ENCODE results near the gene DNAAF8. TPM values are rescaled to one million over a fixed set of nuclear protein-coding genes. Genes with fewer than 3 reads are reported as not detected.
"Not testable (repeated sequence)": the region's sequence is repeated elsewhere in the genome, so short reads cannot be mapped to it uniquely, and the experiment has no call there.

DNAAF8 gene
- polyA plus RNA-seq, 4 donors = 0.67 to 0.84 TPM; not detected in 2

- not testable (repeated sequence) for H3K27me3 ChIP-seq (ENCODE audit: control insufficient read depth in 3 of 3, insufficient read depth in 3 of 3, low read length in 3 of 3); H3K9me3 ChIP-seq (ENCODE audit: control insufficient read depth in 2 of 2, insufficient read depth in 1 of 2, low read depth in 1 of 2, low read length in 1 of 2); H3K36me3 ChIP-seq (ENCODE audit: control insufficient read depth in 3 of 3, insufficient read depth in 2 of 3, low read depth in 1 of 3, low read length in 3 of 3); H3K27ac ChIP-seq (ENCODE audit: low read depth in 1 of 3, low read length in 2 of 3); FAIRE-seq; DNase-seq; H3K4me3 ChIP-seq (ENCODE audit: low read depth in 1 of 3, low read length in 3 of 3)
- H3K4me1 ChIP-seq (ENCODE audit: control insufficient read depth in 3 of 3, insufficient read depth in 2 of 3, low read depth in 1 of 3, low read length in 2 of 3) = peaks cover 0 to 13% (median 0%) of the 10 kb centered on the region in 3 donors
- WGBS, 3 donors = 89 to 90% (median 89%) methylated on average over 14 of the region's 14 CpGs
Measured at GRCh38 chr16:4784444-4784987, 50.2 kb downstream of the DNAAF8 start.

DNA sequence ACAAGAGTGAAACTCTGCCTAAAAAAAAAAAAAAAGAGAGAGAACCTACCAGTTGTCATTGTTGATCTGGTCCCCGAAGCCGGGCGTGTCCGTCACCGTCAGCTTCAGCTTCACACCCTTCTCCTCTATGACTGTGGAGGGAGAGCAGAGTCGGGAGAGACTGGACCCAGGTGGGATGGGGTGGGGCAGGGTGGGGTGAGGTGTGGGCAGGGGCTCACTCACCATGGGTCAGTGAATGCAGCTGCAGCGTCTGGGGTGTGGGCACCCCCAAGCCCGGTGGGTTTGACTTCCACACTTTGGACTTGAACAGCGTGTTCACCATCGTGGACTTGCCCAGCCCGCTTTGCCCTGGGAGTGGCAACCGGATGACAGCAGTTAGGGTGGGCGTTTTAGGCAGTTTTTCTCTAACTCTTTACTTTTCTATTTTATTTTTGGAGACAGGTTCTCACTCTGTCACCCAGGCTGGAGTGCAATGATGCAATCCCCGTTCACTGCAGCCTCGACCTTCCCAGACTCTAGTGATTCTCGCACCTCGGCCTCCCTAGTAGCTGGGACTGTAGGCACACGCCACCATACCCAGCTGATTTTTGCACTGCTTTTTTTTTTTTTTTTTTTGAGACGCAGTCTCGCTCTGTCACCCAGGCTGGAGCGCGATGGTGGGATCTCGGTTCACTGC lies 51.6 kb downstream of the DNAAF8 start:
- 52 to 78% (median 70%) methylated on average over 21 to 23 of the region's 23 CpGs for WGBS, 3 donors
- Histone ChIP-seq H3K4me3 (ENCODE audit: low read depth in 1 of 3, low read length in 3 of 3) (no peak overlapping the region), H3K36me3 (ENCODE audit: control insufficient read depth in 3 of 3, insufficient read depth in 2 of 3, low read depth in 1 of 3, low read length in 3 of 3) (no peaks in the 10 kb centered on the region), H3K9me3 (ENCODE audit: control insufficient read depth in 2 of 2, insufficient read depth in 1 of 2, low read depth in 1 of 2, low read length in 1 of 2) (no peaks in the 10 kb centered on the region), H3K27ac (ENCODE audit: low read depth in 1 of 3, low read length in 2 of 3) (no peak overlapping the region), H3K27me3 (ENCODE audit: control insufficient read depth in 3 of 3, insufficient read depth in 3 of 3, low read length in 3 of 3) (no peaks in the 10 kb centered on the region), H3K4me1 (ENCODE audit: control insufficient read depth in 3 of 3, insufficient read depth in 2 of 3, low read depth in 1 of 3, low read length in 2 of 3) (peaks cover 0 to 13% (median 0%) of the 10 kb centered on the region in 3 donors)
- FAIRE-seq (no peak), DNase-seq (peak in 1 of 2 donors; percentile 42)

GRCh38 chr16:4787068-4787467 lies 52.7 kb downstream of the DNAAF8 start:
- Histone ChIP-seq H3K9me3 (ENCODE audit: control insufficient read depth in 2 of 2, insufficient read depth in 1 of 2, low read depth in 1 of 2, low read length in 1 of 2) (no peaks in the 10 kb centered on the region), H3K4me1 (ENCODE audit: control insufficient read depth in 3 of 3, insufficient read depth in 2 of 3, low read depth in 1 of 3, low read length in 2 of 3) (peaks cover 0 to 13% (median 0%) of the 10 kb centered on the region in 3 donors), H3K27me3 (ENCODE audit: control insufficient read depth in 3 of 3, insufficient read depth in 3 of 3, low read length in 3 of 3) (no peaks in the 10 kb centered on the region), H3K27ac (ENCODE audit: low read depth in 1 of 3, low read length in 2 of 3) (no peak overlapping the region), H3K36me3 (ENCODE audit: control insufficient read depth in 3 of 3, insufficient read depth in 2 of 3, low read depth in 1 of 3, low read length in 3 of 3) (no peaks in the 10 kb centered on the region), H3K4me3 (ENCODE audit: low read depth in 1 of 3, low read length in 3 of 3) (no peak overlapping the region)
- 89 to 96% (median 95%) methylated on average over 8 of the region's 8 CpGs for WGBS, 3 donors
- DNase-seq (no peak), FAIRE-seq (no peak)

DNA sequence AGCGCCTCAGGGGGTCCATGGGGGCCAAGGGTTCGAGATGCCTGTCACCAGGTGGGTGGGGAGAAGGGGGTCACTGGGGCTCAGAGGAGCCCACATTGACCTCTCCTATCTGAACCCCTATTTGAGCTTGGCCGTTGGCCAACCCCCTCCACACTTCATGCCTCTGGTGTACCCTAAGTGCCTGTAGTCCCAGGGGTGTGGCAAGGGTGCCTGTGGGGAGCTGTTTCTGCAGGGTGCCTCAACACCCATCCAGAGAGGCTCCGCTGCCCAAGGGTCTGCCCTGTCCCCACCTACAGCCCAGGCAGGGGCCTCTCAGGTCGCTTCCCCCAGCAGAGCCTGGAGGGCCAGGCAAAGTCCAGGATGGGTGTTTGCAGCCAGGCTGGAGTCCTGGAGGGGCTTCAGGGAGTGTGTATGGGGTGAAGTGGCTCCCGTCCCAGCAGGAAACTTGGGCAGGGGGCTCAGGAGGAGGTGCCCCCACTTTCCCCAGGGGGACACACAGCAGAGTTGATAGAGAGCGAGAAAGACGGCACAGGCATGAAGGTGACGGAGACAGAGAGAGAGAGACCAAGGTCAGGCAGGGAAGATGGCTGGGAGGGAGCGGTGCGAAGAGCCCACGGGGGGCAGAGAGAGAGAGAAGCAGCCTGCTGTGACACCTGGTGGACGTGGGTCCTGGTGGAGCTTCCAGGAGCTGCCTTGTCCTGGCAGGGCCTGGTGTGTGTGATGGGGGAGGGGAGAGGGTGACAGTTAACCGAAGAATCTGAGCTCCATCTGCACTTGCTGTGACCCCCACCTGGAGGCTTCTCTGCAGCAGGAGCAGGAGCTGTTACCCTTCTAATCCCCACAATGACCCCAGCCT lies 53.5 kb downstream of the DNAAF8 start, which contains the start of gene SEPTIN12:
SEPTIN12 (minus strand) TSS at position 719 of the 856 bp plus-strand sequence; CDS start at position 19, 700 bp downstream.
- no peak for FAIRE-seq
- Histone ChIP-seq H3K4me1 (ENCODE audit: control insufficient read depth in 3 of 3, insufficient read depth in 2 of 3, low read depth in 1 of 3, low read length in 2 of 3) (peaks cover 0 to 13% (median 0%) of the 10 kb centered on the region in 3 donors), H3K36me3 (ENCODE audit: control insufficient read depth in 3 of 3, insufficient read depth in 2 of 3, low read depth in 1 of 3, low read length in 3 of 3) (no peaks in the 10 kb centered on the region), H3K27ac (ENCODE audit: low read depth in 1 of 3, low read length in 2 of 3) (no peak within 1 kb of the TSS), H3K4me3 (ENCODE audit: low read depth in 1 of 3, low read length in 3 of 3) (no peak within 1 kb of the TSS), H3K9me3 (ENCODE audit: control insufficient read depth in 2 of 2, insufficient read depth in 1 of 2, low read depth in 1 of 2, low read length in 1 of 2) (no peaks in the 10 kb centered on the region), H3K27me3 (ENCODE audit: control insufficient read depth in 3 of 3, insufficient read depth in 3 of 3, low read length in 3 of 3) (no peaks in the 10 kb centered on the region)
- no peak for DNase-seq
- 64 to 70% (median 68%) methylated on average over 12 to 14 of the region's 14 CpGs for WGBS, 3 donors

- H3K4me3 ChIP-seq (ENCODE audit: low read depth in 1 of 3, low read length in 3 of 3) = no peak overlapping the region
- no peak overlapping the region for H3K27ac ChIP-seq (ENCODE audit: low read depth in 1 of 3, low read length in 2 of 3)
- H3K9me3 ChIP-seq (ENCODE audit: control insufficient read depth in 2 of 2, insufficient read depth in 1 of 2, low read depth in 1 of 2, low read length in 1 of 2) = no peaks in the 10 kb centered on the region
- no peaks in the 10 kb centered on the region for H3K27me3 ChIP-seq (ENCODE audit: control insufficient read depth in 3 of 3, insufficient read depth in 3 of 3, low read length in 3 of 3)
- WGBS, 3 donors = 17 to 40% (median 19%) methylated on average over 9 of the region's 9 CpGs
- DNase-seq (peak; percentile 22 to 64), FAIRE-seq (no peak)
- H3K4me1 ChIP-seq (ENCODE audit: control insufficient read depth in 3 of 3, insufficient read depth in 2 of 3, low read depth in 1 of 3, low read length in 2 of 3) = peaks cover 0 to 13% (median 0%) of the 10 kb centered on the region in 3 donors
- H3K36me3 ChIP-seq (ENCODE audit: control insufficient read depth in 3 of 3, insufficient read depth in 2 of 3, low read depth in 1 of 3, low read length in 3 of 3) = no peaks in the 10 kb centered on the region
Measured at GRCh38 chr16:4788489-4788889, 54.2 kb downstream of the DNAAF8 start.

GRCh38 chr16:4788910-4789309 lies 54.6 kb downstream of the DNAAF8 start:
- no peak overlapping the region for H3K4me3 ChIP-seq (ENCODE audit: low read depth in 1 of 3, low read length in 3 of 3)
- peaks cover 0 to 13% (median 0%) of the 10 kb centered on the region in 3 donors for H3K4me1 ChIP-seq (ENCODE audit: control insufficient read depth in 3 of 3, insufficient read depth in 2 of 3, low read depth in 1 of 3, low read length in 2 of 3)
- FAIRE-seq (no peak), DNase-seq (no peak)
- H3K36me3 ChIP-seq (ENCODE audit: control insufficient read depth in 3 of 3, insufficient read depth in 2 of 3, low read depth in 1 of 3, low read length in 3 of 3) = no peaks in the 10 kb centered on the region
- WGBS, 3 donors = 76 to 81% (median 77%) methylated on average over 7 of the region's 7 CpGs
- H3K27me3 ChIP-seq (ENCODE audit: control insufficient read depth in 3 of 3, insufficient read depth in 3 of 3, low read length in 3 of 3) = no peaks in the 10 kb centered on the region
- H3K9me3 ChIP-seq (ENCODE audit: control insufficient read depth in 2 of 2, insufficient read depth in 1 of 2, low read depth in 1 of 2, low read length in 1 of 2) = no peaks in the 10 kb centered on the region
- H3K27ac ChIP-seq (ENCODE audit: low read depth in 1 of 3, low read length in 2 of 3) = no peak overlapping the region

GRCh38 chr16:4790261-4790660 lies 55.9 kb downstream of the DNAAF8 start:
- FAIRE-seq (no peak), DNase-seq (no peak)
- H3K4me1 ChIP-seq (ENCODE audit: control insufficient read depth in 3 of 3, insufficient read depth in 2 of 3, low read depth in 1 of 3, low read length in 2 of 3) = peaks cover 0 to 14% (median 0%) of the 10 kb centered on the region in 3 donors
- H3K36me3 ChIP-seq (ENCODE audit: control insufficient read depth in 3 of 3, insufficient read depth in 2 of 3, low read depth in 1 of 3, low read length in 3 of 3) = no peaks in the 10 kb centered on the region
- H3K9me3 ChIP-seq (ENCODE audit: control insufficient read depth in 2 of 2, insufficient read depth in 1 of 2, low read depth in 1 of 2, low read length in 1 of 2) = no peaks in the 10 kb centered on the region
- H3K27me3 ChIP-seq (ENCODE audit: control insufficient read depth in 3 of 3, insufficient read depth in 3 of 3, low read length in 3 of 3) = no peaks in the 10 kb centered on the region
- H3K27ac ChIP-seq (ENCODE audit: low read depth in 1 of 3, low read length in 2 of 3) = no peak overlapping the region
- WGBS, 3 donors = 54 to 74% (median 65%) methylated on average over 10 of the region's 10 CpGs
- no peak overlapping the region for H3K4me3 ChIP-seq (ENCODE audit: low read depth in 1 of 3, low read length in 3 of 3)

DNA sequence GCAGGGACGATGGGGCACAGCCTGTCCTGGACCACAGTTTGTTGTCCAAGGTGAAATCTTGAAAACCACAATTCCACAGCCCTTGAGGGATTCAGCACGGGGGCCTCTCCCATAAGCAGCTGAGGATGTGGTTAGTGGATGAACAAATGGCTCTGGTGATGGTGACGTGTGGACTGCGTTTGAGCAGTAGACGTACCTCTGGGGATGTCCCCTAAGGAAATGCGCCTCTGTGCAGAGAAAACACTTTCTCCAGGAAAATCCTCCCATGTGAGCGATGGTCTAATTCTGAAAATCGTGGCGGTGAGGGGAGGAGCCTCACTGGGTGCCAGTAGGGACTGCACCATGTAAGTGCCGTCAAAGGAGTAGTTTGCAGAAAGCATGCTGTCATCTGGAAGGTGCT lies 56.5 kb downstream of the DNAAF8 start:
- WGBS, 3 donors = 67 to 84% (median 76%) methylated on average over 10 of the region's 10 CpGs

More for the DNA sequence above, 56.5 kb downstream of the DNAAF8 start:
- Histone ChIP-seq H3K27ac (ENCODE audit: low read depth in 1 of 3, low read length in 2 of 3) (no peak overlapping the region), H3K9me3 (ENCODE audit: control insufficient read depth in 2 of 2, insufficient read depth in 1 of 2, low read depth in 1 of 2, low read length in 1 of 2) (no peaks in the 10 kb centered on the region), H3K27me3 (ENCODE audit: control insufficient read depth in 3 of 3, insufficient read depth in 3 of 3, low read length in 3 of 3) (no peaks in the 10 kb centered on the region), H3K4me1 (ENCODE audit: control insufficient read depth in 3 of 3, insufficient read depth in 2 of 3, low read depth in 1 of 3, low read length in 2 of 3) (peaks cover 0 to 16% (median 0%) of the 10 kb centered on the region in 3 donors), H3K36me3 (ENCODE audit: control insufficient read depth in 3 of 3, insufficient read depth in 2 of 3, low read depth in 1 of 3, low read length in 3 of 3) (peaks cover 0 to 3% (median 0%) of the 10 kb centered on the region in 3 donors), H3K4me3 (ENCODE audit: low read depth in 1 of 3, low read length in 3 of 3) (no peak overlapping the region)
- FAIRE-seq = no peak
- DNase-seq = no peak

All from small intestine (tissue), 7 donors.